K562 (cell line): Measurements from ENCODE around the gene TNFAIP8L1. TPM values are rescaled to one million over a fixed set of nuclear protein-coding genes. Genes with fewer than 3 reads are reported as not detected.

Source experiments
- ATAC-seq: fragments of 200-7000 bp; cut with Tn5 transposase; 3 replicates; pipeline ENCODE4 v1.9.1; 2020; ENCODE audit warnings: moderate library complexity
- BruUV-seq: library from RNA; stranded (reverse); fragments of 400-500 nt; replicated peaks from 2 replicates; lab custom pipeline; 2021; lab: Mats Ljungman, UMichigan
- CTCF ChIA-PET: fragments of 300-600 bp; formaldehyde crosslinking; extraction: SDS; loops from one replicate; lab custom pipeline; 2021; ENCODE audit warnings: low intra/inter-chr PET ratio; lab: Yijun Ruan, JAX
- POLR2A ChIA-PET: fragments of 300-600, 350-650 bp; sonication (Branson Sonifier 250); formaldehyde crosslinking; extraction: SDS; loops from one replicate; lab custom pipeline; 2021; ENCODE audit warnings: antibody characterized with exemption, inconsistent platforms; lab: Yijun Ruan, JAX
- DNase-seq, 4 experiments: peaks; one replicate each; pipeline versions ENCODE4 v3.0.0 to v3.0.0-alpha.2; 2011 to 2018; ENCODE audit warnings: low spot score in 3 of 4, mixed read lengths in 3 of 4; ENCODE audit errors: extremely low read depth in 1 of 4
- FAIRE-seq: peaks from 2 replicates; lab custom pipeline; 2011; peaks lifted over from hg19 to GRCh38; lab: Jason Lieb, UNC
- H2AFZ ChIP-seq: 2 replicates; pipeline ENCODE4 v1.6.0; 2011; ENCODE audit warnings: low read depth, low read length, control low read depth, inconsistent platforms
- H3K27ac ChIP-seq: fragments of 200-600 bp; 3 replicates; pipeline ENCODE4 v1.8.0; 2011; ENCODE audit warnings: low read depth, mild to moderate bottlenecking, control low read depth, inconsistent platforms, low read length, moderate library complexity, mixed read lengths; ENCODE audit errors: extremely low read depth
- H3K27me3 ChIP-seq, 2 experiments: fragments of 300-600 bp in 1 of 2; 2 replicates in 1 of 2; 3 replicates in 1 of 2; pipeline versions ENCODE4 v1.6.0 to v1.8.0; 2011; ENCODE audit warnings: inconsistent platforms in 2 of 2, low read length in 2 of 2, mild to moderate bottlenecking in 1 of 2, mixed read lengths in 1 of 2, moderate library complexity in 1 of 2; ENCODE audit not compliant: control insufficient read depth in 2 of 2, insufficient read depth in 2 of 2
- H3K36me3 ChIP-seq: fragments of 300-600 bp; 3 replicates; pipeline ENCODE4 v1.8.0; 2011; ENCODE audit warnings: mild to moderate bottlenecking, low read length, inconsistent platforms; ENCODE audit not compliant: control insufficient read depth, insufficient read depth
- H3K4me1 ChIP-seq, 2 experiments: fragments of 200-600 bp in 1 of 2; replicated peaks in 1 of 2; 2 replicates in 1 of 2; 3 replicates in 1 of 2; pipeline versions ENCODE4 v1.5.1 to v1.8.0; 2011; ENCODE audit warnings: inconsistent platforms in 2 of 2, low read length in 2 of 2, mild to moderate bottlenecking in 1 of 2, mixed read lengths in 1 of 2, moderate library complexity in 1 of 2; ENCODE audit not compliant: control insufficient read depth in 2 of 2, insufficient read depth in 2 of 2
- H3K4me2 ChIP-seq: 2 replicates; pipeline ENCODE4 v1.6.1; 2011; ENCODE audit warnings: low read length, control low read depth, inconsistent platforms, mixed read lengths; ENCODE audit not compliant: insufficient read depth
- H3K4me3 ChIP-seq: fragments of 200-600 bp; sonication (generic), shearing (Covaris generic); 2 replicates; pipeline ENCODE4 v1.5.1; 2016; ENCODE audit warnings: control low read depth, inconsistent platforms
- H3K79me2 ChIP-seq: fragments of 200-600 bp; 3 replicates; pipeline ENCODE4 v1.8.0; 2011; ENCODE audit warnings: low read length, inconsistent platforms; ENCODE audit not compliant: control insufficient read depth, insufficient read depth
- H3K9ac ChIP-seq, 2 experiments: 2 replicates each; pipeline versions ENCODE4 v1.6.0 to v1.6.1; 2011; ENCODE audit warnings: low read depth in 2 of 2, low read length in 2 of 2, control low read depth in 1 of 2, inconsistent platforms in 1 of 2, mild to moderate bottlenecking in 1 of 2, mixed read lengths in 1 of 2; ENCODE audit not compliant: insufficient read depth in 1 of 2
- H3K9me1 ChIP-seq: one replicate; pipeline ENCODE4 v1.6.0; 2011; ENCODE audit warnings: inconsistent platforms, mild to moderate bottlenecking, low read length, moderate library complexity; ENCODE audit not compliant: control insufficient read depth, insufficient read depth
- H3K9me3 ChIP-seq: replicated peaks from 2 replicates; pipeline ENCODE4 v1.5.1; 2011; ENCODE audit warnings: low read depth, low read length, inconsistent platforms; ENCODE audit not compliant: control insufficient read depth, insufficient read depth
- H4K20me1 ChIP-seq: replicated peaks from 2 replicates; pipeline ENCODE4 v1.6.1; 2011; ENCODE audit warnings: low read length, inconsistent platforms, mixed read lengths; ENCODE audit not compliant: control insufficient read depth, insufficient read depth
- CAMTA2 ChIP-seq: fragments of 250-450 bp; sonication (Bioruptor Pico); conservative IDR thresholded peaks from 2 replicates; pipeline ENCODE4 v1.5.1; 2022
- HDAC6 ChIP-seq: IDR thresholded peaks from 2 replicates; pipeline ENCODE4 v1.6.1; 2012; ENCODE audit warnings: low read depth, mild to moderate bottlenecking, control low read depth, inconsistent platforms, low read length, moderate library complexity
- MCM7 ChIP-seq, 2 experiments: fragments of 450-650 bp; IDR thresholded peaks; 2 replicates each; pipeline ENCODE4 v1.6.1; 2016 to 2018
- MEF2D ChIP-seq: conservative IDR thresholded peaks from 2 replicates; pipeline ENCODE4 v1.6.1; 2016; ENCODE audit warnings: low read depth, missing genetic modification characterization, missing compliant biosample characterization
- MYC ChIP-seq, 2 experiments: fragments of 250-450 bp in 1 of 2; sonication (Bioruptor Pico) in 1 of 2; IDR thresholded peaks; 2 replicates each; pipeline versions ENCODE4 v1.5.1 to v1.6.1; 2012 to 2021; ENCODE audit warnings: low read depth in 2 of 2, borderline replicate concordance in 1 of 2, improper control_type of control experiment in 1 of 2, low read length in 1 of 2, mild to moderate bottlenecking in 1 of 2, moderate library complexity in 1 of 2
- RFX5 ChIP-seq: IDR thresholded peaks from 2 replicates; pipeline ENCODE4 v1.6.1; 2011; ENCODE audit warnings: low read depth, mild to moderate bottlenecking, improper control_type of control experiment, low read length
- SIX5 ChIP-seq, 2 experiments: IDR thresholded peaks; 2 replicates each; pipeline ENCODE4 v1.6.1; 2011; ENCODE audit warnings: low read length in 2 of 2, borderline replicate concordance in 1 of 2, low read depth in 1 of 2, mild to moderate bottlenecking in 1 of 2, moderate library complexity in 1 of 2; ENCODE audit not compliant: insufficient read depth in 1 of 2
- SUPT5H ChIP-seq: fragments of 450-650 bp; IDR thresholded peaks from 2 replicates; pipeline ENCODE4 v1.6.1; 2016
- ZNF23 ChIP-seq: fragments of 250-450 bp; sonication (Bioruptor Pico); IDR thresholded peaks from 2 replicates; pipeline ENCODE4 v1.4.0; 2020; ENCODE audit warnings: mild to moderate bottlenecking
- WGBS: fragments of 100-300 bp; shearing (Covaris generic); methylation state at CpG from one replicate; pipeline ENCODE4 v1.1.6; 2016; ENCODE audit warnings: low coverage, mixed read lengths; ENCODE audit not compliant: insufficient coverage; ENCODE audit errors: missing lambda C conversion rate; 5-methylcytosine and 5-hydroxymethylcytosine counted together
- in situ Hi-C: fragments of 300-500 bp; cut with MboI; formaldehyde crosslinking; loops from 4 replicates; pipeline ENCODE4 v1.15.0; 2018; ENCODE audit warnings: inconsistent platforms, mixed read lengths
- intact Hi-C: fragments of 100-400 bp; cut with micrococcal nuclease; formaldehyde crosslinking; loops from 2 replicates; pipeline ENCODE4 v1.14.2; 2022
- polyA plus RNA-seq, 8 experiments: library from polyadenylated mRNA; depleted of rRNA in 4 of 8; stranded (reverse) in 5 of 8; unstranded in 3 of 8; fragments of >200 nt; fragmentation: Nextera tagmentation in 2 of 8; fragmentation: Illumina TruSeq in 1 of 8; extraction: Ambion mirVana in 2 of 8; extraction: Trizol in 1 of 8; gene quantifications; 2 replicates each; pipeline versions ENCODE4 v1.2.1 to v1.2.3, GENCODE V29; 2011 to 2014; ENCODE audit warnings: inconsistent platforms in 1 of 8, missing spikeins in 1 of 8
- total RNA-seq, 7 experiments: library from RNA; depleted of rRNA in 6 of 7; stranded (reverse); fragments of >200 nt in 6 of 7; fragmentation: Illumina TruSeq in 2 of 7; extraction: Trizol in 2 of 7; gene quantifications; 2 replicates each; pipeline versions ENCODE4 v1.2.1 to v1.2.3, GENCODE V29; 2011 to 2021; ENCODE audit warnings: low replicate concordance in 1 of 7
- TF ChIP-seq, protein P1 (sequence below): fragments of 250-450 bp; sonication (Bioruptor Pico); IDR thresholded peaks from 2 replicates; pipeline ENCODE4 v1.4.0; 2020; ENCODE audit warnings: borderline replicate concordance
- TF ChIP-seq, protein P2 (sequence below): fragments of 450-650 bp; IDR thresholded peaks from 2 replicates; pipeline ENCODE4 v1.6.1; 2016; ENCODE audit warnings: borderline replicate concordance
- TF ChIP-seq, protein P3 (sequence below): fragments of 450-650 bp; IDR thresholded peaks from 2 replicates; pipeline ENCODE4 v1.7.1; 2018; ENCODE audit warnings: mild to moderate bottlenecking, low read depth; ENCODE audit not compliant: partially characterized antibody
- TF ChIP-seq, protein P4 (sequence below): IDR thresholded peaks from 3 replicates; pipeline ENCODE4 v1.6.1; 2011; ENCODE audit warnings: borderline replicate concordance, mild to moderate bottlenecking, moderate library complexity; ENCODE audit not compliant: insufficient read length; ENCODE audit errors: extremely low read depth

The TNFAIP8L1 gene
- total and polyA plus RNA-seq, 9 of the 15 experiments (the other 6 are each of a cell fraction or from before 2014, with no cell fraction given) = 0.69 to 9.3 (median 4.9) TPM

DNA sequence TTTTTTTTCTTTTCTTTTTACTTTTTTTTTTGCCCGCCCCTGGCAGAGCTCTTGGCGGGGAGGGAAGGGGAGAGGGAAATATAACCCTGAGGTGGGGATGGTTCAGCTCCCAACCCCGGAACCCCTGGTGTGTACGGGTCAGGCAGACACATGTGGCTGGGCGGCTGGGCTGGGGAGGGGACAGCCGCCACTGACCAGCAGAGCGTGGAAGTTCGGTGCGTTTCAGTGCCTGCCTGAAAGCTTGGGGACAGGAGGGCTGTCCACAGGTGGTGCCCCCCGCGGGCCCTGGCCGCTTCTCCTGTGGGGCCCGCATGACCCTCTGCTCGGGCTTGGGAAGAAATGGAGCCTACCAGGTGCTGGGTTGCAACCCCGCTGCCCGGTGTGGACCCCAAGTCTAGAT is 36.0 kb downstream of the TNFAIP8L1 start:
- Histone ChIP-seq H4K20me1 (no peaks in the 10 kb centered on the region; the same call in 1 of the 2 replicates), H3K4me2 (no peak overlapping the region), H3K79me2 (no peaks in the 10 kb centered on the region; the same call in 2 of the 3 replicates), H3K9me3 (no peaks in the 10 kb centered on the region), H3K36me3 (peaks cover 28% of the 10 kb centered on the region; the same call in 2 of the 3 replicates), H2AFZ (no peak overlapping the region), H3K4me1 (peaks cover 12 to 50% of the 10 kb centered on the region in 2 experiments; a peak in 4 of 5 replicates), H3K27ac (no peak overlapping the region), H3K9ac (no peak overlapping the region), H3K9me1 (no peaks in the 10 kb centered on the region), H3K27me3 (no peaks in the 10 kb centered on the region), H3K4me3 (no peak overlapping the region)
- TSS peak; percentile 93 for BruUV-seq
- ChIA-PET CTCF (no interaction called here), POLR2A (no interaction called here)
- WGBS = 91% methylated on average over 13 of the region's 16 CpGs
- no peak for DNase-seq
- no peak for ATAC-seq
- in situ Hi-C loops (no loop called here), intact Hi-C loops (no loop called here)
- FAIRE-seq = no peak
- TF ChIP-seq, protein P1, sequence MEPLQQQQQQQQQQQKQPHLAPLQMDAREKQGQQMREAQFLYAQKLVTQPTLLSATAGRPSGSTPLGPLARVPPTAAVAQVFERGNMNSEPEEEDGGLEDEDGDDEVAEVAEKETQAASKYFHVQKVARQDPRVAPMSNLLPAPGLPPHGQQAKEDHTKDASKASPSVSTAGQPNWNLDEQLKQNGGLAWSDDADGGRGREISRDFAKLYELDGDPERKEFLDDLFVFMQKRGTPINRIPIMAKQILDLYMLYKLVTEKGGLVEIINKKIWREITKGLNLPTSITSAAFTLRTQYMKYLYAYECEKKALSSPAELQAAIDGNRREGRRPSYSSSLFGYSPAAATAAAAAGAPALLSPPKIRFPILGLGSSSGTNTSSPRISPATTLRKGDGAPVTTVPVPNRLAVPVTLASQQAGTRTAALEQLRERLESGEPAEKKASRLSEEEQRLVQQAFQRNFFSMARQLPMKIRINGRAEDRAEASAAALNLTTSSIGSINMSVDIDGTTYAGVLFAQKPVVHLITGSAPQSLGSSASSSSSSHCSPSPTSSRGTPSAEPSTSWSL (CRISPR knock-in tag) = no peak
- TF ChIP-seq RFX5 (no peak), HDAC6 (no peak), CAMTA2 (CRISPR knock-in tag) (no peak), SIX5 (IDR thresholded peaks at IDR 0.05; ENCODE audit: borderline replicate concordance in 1 of 2, insufficient read depth in 1 of 2, low read depth in 1 of 2, low read length in 2 of 2) (no peak), MEF2D (tag) (no peak), ZNF23 (CRISPR knock-in tag) (no peak), SUPT5H (no peak), MCM7 (IDR thresholded peaks at IDR 0.05) (no peak), MYC (IDR thresholded peaks at IDR 0.05; ENCODE audit: low read depth, low read length) (no peak), MYC (CRISPR knock-in tag; IDR thresholded peaks at IDR 0.05; ENCODE audit: borderline replicate concordance, low read depth) (no peak)
- TF ChIP-seq, protein P2, sequence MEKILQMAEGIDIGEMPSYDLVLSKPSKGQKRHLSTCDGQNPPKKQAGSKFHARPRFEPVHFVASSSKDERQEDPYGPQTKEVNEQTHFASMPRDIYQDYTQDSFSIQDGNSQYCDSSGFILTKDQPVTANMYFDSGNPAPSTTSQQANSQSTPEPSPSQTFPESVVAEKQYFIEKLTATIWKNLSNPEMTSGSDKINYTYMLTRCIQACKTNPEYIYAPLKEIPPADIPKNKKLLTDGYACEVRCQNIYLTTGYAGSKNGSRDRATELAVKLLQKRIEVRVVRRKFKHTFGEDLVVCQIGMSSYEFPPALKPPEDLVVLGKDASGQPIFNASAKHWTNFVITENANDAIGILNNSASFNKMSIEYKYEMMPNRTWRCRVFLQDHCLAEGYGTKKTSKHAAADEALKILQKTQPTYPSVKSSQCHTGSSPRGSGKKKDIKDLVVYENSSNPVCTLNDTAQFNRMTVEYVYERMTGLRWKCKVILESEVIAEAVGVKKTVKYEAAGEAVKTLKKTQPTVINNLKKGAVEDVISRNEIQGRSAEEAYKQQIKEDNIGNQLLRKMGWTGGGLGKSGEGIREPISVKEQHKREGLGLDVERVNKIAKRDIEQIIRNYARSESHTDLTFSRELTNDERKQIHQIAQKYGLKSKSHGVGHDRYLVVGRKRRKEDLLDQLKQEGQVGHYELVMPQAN = no peak
- TF ChIP-seq, protein P3, sequence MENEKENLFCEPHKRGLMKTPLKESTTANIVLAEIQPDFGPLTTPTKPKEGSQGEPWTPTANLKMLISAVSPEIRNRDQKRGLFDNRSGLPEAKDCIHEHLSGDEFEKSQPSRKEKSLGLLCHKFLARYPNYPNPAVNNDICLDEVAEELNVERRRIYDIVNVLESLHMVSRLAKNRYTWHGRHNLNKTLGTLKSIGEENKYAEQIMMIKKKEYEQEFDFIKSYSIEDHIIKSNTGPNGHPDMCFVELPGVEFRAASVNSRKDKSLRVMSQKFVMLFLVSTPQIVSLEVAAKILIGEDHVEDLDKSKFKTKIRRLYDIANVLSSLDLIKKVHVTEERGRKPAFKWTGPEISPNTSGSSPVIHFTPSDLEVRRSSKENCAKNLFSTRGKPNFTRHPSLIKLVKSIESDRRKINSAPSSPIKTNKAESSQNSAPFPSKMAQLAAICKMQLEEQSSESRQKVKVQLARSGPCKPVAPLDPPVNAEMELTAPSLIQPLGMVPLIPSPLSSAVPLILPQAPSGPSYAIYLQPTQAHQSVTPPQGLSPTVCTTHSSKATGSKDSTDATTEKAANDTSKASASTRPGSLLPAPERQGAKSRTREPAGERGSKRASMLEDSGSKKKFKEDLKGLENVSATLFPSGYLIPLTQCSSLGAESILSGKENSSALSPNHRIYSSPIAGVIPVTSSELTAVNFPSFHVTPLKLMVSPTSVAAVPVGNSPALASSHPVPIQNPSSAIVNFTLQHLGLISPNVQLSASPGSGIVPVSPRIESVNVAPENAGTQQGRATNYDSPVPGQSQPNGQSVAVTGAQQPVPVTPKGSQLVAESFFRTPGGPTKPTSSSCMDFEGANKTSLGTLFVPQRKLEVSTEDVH = no peak
- TF ChIP-seq, protein P4, sequence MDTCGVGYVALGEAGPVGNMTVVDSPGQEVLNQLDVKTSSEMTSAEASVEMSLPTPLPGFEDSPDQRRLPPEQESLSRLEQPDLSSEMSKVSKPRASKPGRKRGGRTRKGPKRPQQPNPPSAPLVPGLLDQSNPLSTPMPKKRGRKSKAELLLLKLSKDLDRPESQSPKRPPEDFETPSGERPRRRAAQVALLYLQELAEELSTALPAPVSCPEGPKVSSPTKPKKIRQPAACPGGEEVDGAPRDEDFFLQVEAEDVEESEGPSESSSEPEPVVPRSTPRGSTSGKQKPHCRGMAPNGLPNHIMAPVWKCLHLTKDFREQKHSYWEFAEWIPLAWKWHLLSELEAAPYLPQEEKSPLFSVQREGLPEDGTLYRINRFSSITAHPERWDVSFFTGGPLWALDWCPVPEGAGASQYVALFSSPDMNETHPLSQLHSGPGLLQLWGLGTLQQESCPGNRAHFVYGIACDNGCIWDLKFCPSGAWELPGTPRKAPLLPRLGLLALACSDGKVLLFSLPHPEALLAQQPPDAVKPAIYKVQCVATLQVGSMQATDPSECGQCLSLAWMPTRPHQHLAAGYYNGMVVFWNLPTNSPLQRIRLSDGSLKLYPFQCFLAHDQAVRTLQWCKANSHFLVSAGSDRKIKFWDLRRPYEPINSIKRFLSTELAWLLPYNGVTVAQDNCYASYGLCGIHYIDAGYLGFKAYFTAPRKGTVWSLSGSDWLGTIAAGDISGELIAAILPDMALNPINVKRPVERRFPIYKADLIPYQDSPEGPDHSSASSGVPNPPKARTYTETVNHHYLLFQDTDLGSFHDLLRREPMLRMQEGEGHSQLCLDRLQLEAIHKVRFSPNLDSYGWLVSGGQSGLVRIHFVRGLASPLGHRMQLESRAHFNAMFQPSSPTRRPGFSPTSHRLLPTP = no peak
